Stimulated activated CD4-positive, alpha-beta T cell treated with anti-CD3 and anti-CD28 coated beads, TNF-alpha, amount 100 ng/mL, for 48 hours (primary cell): ENCODE data around the gene TATDN2.
"Not testable (repeated sequence)": the region's sequence is repeated elsewhere in the genome, so short reads cannot be mapped to it uniquely, and the experiment has no call there.

Experiments used
- DNase-seq, 3 donors: peaks; one replicate each; pipeline ENCODE4 v3.0.0-alpha.2; 2020; ENCODE audit warnings: low read depth in 3 of 3

Gene TATDN2

DNA sequence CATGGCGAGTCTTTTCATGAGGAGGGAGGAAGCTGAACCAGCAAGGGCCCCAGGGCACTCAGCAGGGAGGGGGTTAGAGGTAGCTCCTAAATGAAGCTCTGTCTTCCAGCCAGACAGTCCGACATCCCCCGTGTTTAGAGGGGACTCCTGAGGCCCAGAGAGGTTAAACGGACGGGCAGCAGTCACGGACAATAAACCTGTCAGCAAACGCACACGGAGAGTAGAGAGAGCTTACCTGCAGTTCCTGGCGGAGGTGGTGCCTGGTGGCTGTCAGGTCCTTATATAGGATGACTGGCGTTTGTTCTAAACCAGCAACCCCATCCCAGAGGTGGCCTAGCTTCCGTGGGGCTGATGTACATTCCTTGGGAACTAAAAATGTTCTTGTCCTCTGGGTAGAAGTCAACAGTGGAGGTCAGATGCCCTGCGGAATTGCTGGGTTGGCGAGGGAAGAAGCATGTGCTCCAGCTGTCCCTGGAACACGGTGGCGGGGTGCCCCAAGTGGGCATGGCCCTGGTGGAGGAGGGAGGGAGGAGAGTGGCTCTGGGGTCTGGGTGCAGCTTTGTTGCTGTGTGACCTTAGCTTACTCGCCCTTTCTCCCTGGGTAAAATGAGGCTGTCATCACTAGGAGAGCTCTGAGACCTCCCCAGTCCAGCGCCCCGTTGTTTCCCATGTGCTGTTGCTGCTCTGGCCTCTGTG, 42.4 kb downstream of the TATDN2 start:
- no peak for DNase-seq

DNA sequence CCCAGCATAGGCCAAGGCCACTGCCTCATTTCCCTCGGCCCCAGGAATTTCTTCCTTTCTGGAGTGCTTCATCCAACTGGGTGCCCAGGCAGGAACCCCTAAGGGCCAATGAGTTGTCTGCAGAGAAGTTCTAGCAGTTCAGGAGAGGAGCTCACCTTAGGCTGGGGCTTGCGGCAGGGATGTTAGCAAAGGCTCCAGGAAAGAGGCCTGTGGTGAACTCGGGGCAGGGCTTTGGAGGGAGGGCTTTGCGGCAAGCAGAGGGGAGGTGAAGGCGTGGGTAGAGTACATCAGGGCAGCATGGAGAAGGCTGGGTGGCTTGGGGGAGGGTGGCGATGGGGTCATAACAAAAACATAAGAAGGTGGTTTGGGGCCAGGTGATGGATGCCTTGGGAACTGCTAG, 43.4 kb downstream of the TATDN2 start:
- no peak for DNase-seq

DNA sequence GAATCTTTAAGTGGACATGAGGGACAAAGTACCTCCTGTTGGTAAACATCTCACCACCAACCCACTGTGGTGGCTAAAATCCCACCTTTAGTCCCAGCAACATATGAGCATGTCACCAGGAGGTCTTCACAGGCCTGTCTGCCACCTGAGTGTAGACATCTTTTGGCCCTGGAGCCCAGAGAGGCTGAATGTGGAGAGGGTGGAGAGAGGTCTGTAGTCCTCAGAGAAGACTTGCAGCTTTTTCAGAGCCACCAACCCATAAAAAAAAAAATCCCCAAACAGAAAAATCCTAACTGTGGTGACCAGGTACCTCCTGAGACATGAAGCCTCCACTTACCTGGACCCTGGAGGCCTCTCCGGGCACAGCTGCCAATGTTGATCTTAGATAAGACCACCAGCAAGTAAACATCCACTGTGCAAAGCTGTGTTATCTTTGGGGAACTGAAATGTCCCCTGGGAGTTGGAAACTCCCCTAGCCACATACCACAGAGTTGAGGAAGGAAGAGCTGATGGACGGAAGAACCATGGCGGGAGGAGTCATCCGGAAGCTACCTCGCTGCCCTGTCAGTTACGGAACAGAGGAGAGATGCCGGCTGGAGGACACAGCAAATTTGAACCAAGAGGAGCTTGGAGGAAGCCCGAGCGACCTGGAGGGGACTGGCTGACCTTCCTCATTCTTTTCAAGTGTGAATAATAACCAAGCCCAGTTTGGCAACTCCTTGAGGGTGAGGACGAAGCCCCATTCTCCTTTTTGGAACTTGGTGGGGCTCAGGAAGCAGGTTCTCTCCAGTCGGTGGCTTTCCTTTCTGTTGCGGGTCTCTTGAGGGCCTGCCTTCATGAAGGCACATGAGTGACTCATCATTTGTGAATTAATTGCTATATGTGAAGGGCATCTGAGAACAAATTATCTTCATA, 44.5 kb downstream of the TATDN2 start, which contains the start of gene GHRL:
Gene GHRL (minus strand): TSS at position 443 of the 915 bp plus-strand sequence. CDS start 2,767 bp downstream, outside the sequence.
- DNase-seq, result no peak

DNA sequence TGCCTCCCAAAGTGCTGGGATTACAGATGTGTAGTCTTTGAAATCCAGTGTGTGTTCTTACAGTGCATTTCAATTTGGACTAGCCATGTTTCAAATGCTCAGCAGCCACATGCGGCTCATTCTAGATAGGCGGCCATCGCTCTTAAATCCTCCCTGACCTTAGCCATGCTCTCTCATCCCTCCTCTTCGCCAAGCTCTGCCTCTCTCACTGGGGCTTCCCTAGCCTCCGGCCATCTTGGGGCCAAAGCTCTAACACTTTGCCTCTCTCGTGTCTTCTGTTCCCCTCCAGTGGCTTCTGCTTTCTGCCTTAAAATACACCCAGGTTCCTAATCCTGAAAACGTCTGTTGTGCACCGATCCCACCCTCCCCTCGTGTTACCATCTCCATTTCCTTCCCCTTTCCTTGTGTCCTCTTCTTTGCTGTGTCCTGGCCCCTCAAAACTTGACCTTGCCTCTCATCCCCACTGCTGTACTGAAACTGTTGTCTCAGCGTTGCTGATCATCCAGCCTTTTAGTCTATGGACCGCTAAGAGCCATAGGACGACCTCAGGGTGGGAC, 45.8 kb downstream of the TATDN2 start:
- no peak for DNase-seq

DNA sequence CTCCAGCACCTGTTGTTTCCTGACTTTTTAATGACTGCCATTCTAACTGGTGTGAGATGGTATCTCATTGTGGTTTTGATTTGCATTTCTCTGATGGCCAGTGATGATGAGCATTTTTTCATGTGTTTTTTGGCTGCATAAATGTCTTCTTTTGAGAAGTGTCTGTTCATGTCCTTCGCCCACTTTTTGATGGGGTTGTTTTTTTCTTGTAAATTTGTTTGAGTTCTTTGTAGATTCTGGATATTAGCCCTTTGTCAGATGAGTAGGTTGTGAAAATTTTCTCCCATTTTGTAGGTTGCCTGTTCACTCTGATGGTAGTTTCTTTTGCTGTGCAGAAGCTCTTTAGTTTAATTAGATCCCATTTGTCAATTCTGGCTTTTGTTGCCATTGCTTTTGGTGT, 49.8 kb downstream of the TATDN2 start:
- DNase-seq, result not testable (repeated sequence)

DNA sequence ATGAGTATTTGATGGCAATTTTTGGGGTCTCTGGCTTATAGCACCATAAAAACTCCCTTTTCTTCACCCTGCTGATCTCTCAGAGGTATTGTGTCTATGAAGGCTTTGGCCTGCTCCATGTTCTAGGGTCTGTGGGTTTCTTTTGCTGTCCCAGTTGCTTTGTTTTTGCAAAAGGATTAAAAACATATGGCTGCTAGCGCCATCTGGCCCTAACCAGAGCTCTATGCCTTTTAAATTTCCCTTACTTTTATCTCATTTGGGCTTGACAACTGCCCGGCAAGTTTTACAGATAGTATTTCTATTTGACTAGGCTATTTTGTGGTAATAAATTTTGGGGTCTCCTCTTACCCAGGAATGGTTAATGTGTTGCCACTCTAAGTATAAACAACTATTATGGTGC, 50.9 kb downstream of the TATDN2 start:
- DNase-seq, result no peak

DNA sequence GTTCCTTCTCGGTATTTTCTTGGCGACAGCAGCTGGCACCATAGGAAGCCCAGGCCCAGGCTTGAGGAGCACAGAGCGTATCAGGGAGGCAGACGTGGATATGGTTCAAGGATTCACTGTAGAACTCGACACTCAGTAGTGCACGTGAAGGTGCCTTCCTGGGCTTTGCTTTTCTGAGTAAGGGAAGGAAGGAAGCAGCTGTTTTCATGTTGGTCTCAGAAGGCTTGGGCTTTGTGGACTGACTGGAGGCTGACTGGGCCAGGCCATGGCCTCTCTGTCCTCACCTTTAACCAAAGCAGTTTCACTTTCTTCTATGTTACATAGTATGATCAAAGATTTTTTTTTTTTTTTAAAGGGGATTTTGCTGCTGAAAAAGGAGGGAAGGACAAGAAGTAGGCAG, 51.4 kb downstream of the TATDN2 start:
- no peak for DNase-seq

DNA sequence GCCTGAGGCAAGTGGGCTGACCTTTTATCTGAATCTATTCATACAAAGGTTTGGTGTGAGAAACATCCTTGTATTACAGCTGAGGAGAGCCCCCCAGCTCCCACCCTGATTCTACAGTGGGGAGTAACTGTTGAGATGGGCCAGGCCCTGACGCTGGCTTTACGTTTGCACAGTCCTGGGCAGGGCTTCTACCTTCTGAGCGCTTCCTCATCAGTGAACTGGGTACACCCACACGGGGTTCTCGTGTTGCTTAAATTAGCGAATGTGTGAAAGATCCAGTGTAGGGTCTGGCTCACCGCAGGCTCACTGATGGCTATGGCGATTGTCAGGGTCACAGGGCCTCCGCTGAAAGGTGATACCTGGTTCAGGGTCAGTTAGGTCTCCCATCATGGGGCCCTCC, 51.8 kb downstream of the TATDN2 start:
- DNase-seq, result no peak

DNA sequence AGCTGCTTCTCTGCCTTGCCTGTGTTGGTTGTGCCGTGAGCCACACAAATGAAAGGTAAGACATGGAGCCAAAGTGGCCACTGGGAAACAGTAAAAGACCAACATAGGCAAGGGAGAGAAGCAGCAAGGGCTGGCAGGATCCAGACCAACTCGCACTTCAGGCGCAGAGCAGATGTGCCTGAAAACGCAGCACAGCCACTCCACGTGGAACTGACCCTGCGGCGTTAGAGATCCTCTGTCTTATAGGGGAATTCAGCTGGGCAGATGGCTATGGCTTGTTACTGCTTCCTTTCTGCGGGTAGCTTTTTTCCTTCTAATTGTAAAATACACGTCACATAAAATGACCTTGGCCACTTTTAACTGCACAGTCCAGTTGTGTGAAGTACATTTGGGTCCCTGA, 54.8 kb downstream of the TATDN2 start:
- DNase-seq, result no peak

DNA sequence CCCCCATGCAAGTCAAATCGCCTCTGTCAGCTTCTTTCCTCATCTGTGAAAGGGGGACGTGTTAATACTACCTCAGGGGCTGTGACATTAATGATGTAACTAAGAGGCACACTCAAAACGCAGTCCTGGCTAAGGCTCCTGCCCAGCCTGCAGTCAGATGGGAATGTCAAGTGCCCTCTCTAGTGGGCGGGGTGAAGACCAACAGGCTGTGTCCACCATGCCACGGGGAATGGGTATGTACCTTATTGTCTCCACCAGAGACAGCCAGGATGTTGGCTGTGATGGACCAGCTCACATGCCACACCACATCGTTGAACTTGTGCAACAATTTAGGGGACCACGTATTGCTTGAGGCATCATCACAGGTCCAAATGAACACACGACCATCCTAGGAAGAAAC, 55.5 kb downstream of the TATDN2 start:
- no peak for DNase-seq

DNA sequence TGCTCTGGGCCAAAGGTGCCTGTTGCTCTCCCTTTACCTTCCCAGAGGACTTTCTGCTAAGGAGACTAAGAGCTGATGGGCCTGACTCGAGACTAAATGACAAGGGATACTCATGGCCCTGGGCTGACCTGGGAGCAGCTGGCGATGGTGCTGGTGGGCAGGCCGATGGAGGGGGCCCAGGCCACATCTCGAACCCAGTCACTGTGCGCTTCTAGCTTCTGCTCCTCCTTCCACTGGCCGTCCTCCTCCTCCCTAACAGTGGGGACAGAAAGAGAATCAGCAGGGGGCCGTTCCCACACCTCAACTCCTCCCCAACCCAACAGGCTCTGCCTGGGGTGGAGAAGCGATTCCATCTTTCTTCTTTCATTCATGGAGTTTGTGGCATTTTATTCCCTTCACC, 56.6 kb downstream of the TATDN2 start:
- no peak for DNase-seq

DNA sequence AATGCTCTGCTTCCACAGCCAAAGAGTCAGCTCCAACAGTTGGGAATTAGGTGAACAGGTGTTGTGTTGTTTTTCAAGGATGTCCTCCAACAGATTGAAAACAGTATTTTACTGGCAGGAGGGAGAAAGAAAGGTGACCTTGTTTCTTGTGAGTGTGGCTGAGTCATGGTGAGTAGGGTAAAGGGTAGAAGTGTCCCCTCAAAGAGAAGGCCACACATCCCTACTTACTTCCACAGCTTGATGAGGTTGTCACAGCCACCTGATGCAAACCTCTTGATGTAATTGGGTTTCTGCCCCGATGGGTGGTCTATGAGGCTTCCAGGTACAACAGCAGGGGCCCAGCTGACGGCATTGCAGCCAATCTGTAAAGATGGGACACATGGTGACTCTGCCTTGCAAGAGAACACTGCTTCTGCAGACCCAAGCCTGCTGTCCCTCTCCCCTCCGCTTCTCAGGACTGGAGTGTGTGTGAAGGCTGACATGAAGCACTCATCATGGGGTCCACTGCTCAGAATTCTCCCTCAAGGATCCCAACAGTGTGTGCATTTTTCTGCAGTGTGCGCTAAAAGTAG, 57.2 kb downstream of the TATDN2 start:
- DNase-seq, result no peak

DNA sequence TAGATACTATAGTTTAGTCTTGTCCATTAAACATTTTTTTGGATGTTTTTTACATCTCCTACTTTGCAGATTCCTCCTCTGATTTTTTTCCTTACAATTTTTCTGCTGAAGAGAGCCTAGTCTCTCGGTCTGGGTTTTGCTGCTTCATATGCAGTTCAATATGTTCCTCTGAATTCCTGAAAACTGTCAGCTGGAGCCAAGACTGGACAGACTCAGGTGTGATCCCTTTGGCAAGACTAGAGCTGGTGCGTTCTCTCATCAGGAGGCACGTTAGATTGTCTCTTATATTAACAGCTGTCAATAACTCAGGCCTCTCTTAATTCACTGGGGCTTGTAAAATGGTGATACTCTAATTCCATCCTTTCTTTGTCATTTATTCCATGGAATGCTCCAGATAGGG, 57.9 kb downstream of the TATDN2 start:
- DNase-seq, result no peak

DNA sequence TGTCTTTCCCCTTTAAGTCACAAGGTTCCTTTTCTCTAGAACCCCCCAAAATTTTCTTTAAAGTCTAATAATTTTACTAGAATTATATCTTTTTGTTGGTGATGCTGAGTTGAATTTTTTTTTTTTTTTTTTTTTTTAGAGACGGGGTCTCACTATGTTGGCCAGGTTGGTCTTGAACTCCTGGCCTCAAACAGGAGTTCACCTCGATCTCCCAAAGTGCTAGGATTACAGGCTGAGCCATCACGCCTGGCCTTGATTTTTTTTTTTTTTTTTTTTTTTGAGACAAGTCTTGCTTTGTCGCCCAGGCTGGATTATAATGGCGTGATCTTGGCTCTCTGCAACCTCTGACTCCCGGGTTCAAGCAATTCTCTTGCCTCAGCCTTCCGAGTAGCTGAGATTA, 60.4 kb downstream of the TATDN2 start:
- DNase-seq, result no peak

DNA sequence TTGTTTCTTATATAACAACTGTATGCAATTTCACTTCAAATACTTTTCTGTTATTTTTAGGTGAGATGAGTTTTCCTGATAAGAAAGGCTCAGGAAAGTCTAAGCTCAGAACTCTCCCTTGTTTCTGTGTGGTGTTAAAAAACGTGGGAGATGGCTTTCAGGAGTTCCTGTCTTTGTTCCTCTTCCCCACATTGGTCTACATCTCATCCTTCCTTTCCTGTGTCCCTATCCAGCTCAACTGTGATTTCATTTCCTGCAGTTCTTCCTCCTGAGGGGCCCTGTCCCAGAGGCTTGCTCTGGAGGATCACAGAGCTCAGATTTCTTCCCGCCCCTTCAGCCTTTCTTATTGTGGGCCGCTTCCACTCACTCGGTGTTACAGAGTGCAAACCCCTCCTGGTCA, 61.5 kb downstream of the TATDN2 start:
- DNase-seq, result no peak

DNA sequence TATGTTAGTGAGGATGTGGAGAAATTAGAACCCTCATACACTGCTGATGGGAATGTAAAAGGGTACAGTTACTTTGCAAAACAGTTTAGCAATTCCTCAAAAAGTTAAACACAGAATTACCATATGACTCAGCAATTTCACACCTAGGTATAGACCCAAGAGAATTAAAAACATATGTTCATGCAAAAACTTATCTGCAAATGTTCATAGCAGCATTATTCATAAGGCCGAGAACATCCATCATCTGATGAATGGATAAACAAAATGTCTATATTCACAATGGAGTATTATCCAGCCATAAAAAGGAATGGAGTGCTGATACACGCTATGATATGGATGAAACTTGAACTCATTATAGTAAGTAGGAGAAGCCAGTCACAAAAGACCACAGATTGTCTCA, 62.3 kb downstream of the TATDN2 start:
- DNase-seq, result no peak

DNA sequence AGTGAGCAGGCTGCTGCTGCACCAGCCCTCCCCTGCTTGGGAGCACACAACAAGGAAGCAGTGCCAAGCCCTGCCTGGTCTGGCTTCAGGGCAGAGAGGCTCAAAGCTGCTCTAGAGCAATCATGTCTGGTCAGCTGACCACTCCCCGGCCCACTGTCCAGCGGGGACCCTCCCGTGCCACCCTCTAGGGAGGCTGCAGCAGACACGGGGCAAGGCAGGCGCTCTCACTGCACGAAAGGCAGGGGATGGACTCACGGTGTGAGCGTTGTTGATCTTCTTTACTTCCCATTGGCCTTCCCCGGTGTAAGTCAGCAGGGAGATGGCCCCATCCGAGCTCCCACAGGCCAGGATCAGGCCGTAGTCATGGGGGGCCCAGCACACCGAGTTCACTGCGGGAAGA, 63.5 kb downstream of the TATDN2 start:
- DNase-seq, result no peak

DNA sequence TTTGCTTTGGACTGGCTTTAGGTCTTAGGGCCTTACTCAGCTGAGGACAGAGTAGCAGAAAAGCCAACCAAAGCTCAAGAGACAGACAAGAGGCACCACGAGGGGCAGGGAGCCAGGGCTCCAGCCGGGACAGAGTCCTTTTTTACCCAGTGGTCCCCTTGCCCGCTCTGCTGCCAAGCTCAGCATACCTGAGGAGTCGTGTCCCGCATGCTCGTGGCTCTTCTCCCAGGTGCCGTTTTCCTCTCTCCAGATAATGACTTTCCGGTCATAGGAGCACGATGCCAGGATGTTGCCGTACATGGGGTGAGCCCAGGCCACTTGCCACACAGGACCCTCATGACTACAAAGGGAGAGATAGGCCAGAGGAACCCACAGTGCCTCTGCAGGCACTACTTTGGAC, 64.1 kb downstream of the TATDN2 start:
- no peak for DNase-seq

DNA sequence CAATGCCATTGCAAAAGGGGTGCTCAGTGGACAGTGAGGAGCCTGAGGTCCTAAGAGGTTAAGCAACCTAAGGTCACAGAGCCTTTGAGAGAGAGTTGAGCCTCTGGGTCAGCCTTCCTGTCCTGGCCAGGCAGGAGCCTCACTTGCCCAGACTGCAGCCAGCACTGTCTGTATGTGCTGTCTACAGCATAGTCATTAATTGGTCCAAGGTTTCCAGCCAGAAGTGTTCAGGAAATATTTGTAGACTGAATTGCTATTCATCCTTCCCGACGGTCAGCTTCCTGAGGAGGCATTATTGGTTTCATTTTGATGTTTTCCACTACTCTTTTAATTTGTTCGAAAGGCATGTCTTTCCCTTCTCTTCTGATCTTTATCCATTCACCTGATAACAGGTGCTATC, 64.6 kb downstream of the TATDN2 start:
- DNase-seq, result no peak

DNA sequence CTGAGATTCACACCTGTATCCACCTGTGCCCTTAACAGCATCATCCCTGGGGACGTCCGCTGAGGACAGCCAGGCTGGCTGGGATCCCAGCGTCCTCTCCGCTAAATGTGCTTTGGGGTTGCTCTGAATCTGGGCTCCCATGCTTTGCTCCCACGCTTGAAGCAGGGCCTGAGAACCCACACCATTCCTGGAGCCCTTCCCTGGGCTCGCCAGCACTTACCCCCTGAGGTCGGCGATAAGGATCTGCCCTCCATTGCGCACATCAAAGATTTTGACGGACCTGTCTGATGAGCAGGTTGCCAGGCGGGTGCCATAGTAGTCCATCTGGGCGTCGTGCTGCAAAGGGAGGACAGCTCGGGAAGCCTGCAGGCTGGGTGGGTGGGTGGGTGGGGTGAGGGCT, 66.8 kb downstream of the TATDN2 start:
- DNase-seq, result no peak

DNA sequence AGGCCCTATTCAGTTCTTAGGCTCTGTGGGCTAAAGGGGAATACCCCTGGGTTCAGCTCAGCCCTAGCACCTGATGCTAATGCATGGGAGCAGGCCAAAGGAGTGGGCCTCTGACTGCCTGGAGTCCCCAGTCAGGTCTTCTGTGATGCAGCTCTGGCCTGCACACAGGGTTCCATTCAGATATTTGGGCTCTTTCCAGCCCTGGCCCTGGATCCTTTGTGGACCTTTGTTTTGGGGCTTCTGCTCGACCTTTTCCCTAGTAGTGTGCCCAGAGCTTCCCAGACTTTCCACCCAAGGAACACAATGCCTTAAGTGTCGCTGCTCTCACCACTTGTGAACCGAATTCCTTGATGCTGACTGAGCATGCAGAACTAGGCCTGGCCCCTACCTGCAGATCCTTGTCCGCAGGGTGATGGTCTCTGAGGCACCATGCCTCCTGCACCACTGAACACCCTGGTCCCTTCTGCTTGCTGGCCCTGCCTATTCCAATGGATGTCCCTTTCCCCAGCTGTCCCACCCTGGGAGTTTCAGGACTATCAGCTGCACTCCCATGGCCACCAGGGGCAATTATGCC, 67.6 kb downstream of the TATDN2 start:
- DNase-seq, result no peak

DNA sequence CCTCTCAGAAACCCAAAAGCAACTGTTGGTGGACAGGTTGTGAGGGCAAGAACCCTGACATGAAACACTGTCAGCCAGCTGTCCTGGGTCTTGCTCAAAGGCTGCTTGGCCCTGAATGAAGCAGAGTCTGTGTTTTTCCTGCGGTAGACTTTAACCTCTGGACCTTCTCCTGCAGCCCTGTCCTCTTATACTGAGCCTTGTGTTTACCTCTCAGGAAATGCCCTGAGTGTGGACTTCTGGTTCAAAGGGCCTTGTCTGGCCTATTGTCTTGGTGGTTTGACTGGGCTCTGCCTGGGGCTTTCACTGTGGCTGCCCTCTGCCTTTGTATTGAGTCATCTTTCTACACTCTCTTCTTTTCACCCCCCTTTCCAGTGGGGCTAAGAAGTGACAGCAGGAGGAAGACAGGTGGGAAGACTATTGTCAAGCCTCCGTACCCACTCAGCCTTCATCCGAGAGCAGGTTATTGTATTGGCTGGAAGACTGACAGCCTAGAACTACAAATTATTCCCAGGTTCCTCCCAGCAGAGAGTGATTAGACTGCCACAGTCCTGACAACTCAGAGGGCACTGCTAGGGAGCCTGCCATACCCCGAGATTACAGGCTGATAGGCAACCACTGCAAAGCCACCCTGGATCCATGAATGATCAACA, 69.2 kb downstream of the TATDN2 start:
- DNase-seq, result no peak
